A549 (cell line): ENCODE data around the gene THSD7A. TPM values are rescaled to one million over a fixed set of nuclear protein-coding genes. Genes with fewer than 3 reads are reported as not detected.

ENCODE experiments used
- ATAC-seq, 2 experiments: fragments of 200-7000 bp in 1 of 2; fragments of >200 bp in 1 of 2; cut with Nextera tagmentation in 1 of 2; cut with Tn5 transposase in 1 of 2; 3 replicates each; pipeline versions ENCODE4 v1.8.0 to v1.9.1; 2018 to 2020; ENCODE audit warnings: mild to moderate bottlenecking in 1 of 2, moderate library complexity in 1 of 2
- CTCF ChIA-PET: fragments of 300-600 bp; sonication (Branson Sonifier 250); formaldehyde crosslinking; extraction: SDS; loops from one replicate; lab custom pipeline; 2021; ENCODE audit warnings: antibody characterized with exemption, inconsistent platforms; lab: Yijun Ruan, JAX
- POLR2A ChIA-PET: fragments of 350-600 bp; formaldehyde crosslinking; extraction: SDS; loops from one replicate; lab custom pipeline; 2021; ENCODE audit warnings: antibody characterized with exemption, inconsistent platforms; lab: Yijun Ruan, JAX
- DNase-seq, 2 experiments: peaks; one replicate each; pipeline versions ENCODE4 v3.0.0 to v3.0.0-alpha.2; 2011 to 2016; ENCODE audit warnings: low read depth in 1 of 2, low spot score in 1 of 2
- FAIRE-seq: peaks from 2 replicates; lab custom pipeline; 2011; peaks lifted over from hg19 to GRCh38; lab: Jason Lieb, UNC
- H3K27ac ChIP-seq, 2 experiments: fragments of >200 bp; sonication (Bioruptor Twin); formaldehyde crosslinking; 3 replicates each; pipeline ENCODE4 v1.5.1; 2016 to 2017
- H3K4me1 ChIP-seq: fragments of >200 bp; sonication (Bioruptor Twin); formaldehyde crosslinking; 3 replicates; pipeline ENCODE4 v1.6.1; 2016
- H3K4me2 ChIP-seq: fragments of >200 bp; sonication (Bioruptor Twin); formaldehyde crosslinking; 3 replicates; pipeline ENCODE4 v1.6.1; 2016
- H3K4me3 ChIP-seq: fragments of >200 bp; sonication (Bioruptor Twin); formaldehyde crosslinking; 3 replicates; pipeline ENCODE4 v1.5.1; 2016
- H3K9me3 ChIP-seq: fragments of >200 bp; sonication (Bioruptor Twin); formaldehyde crosslinking; 3 replicates; pipeline ENCODE4 v1.6.1; 2016
- CBX2 ChIP-seq: fragments of 200-600 bp; sonication (generic); IDR thresholded peaks from 2 replicates; pipeline ENCODE4 v1.6.1; 2016; ENCODE audit warnings: low read depth, mild to moderate bottlenecking, borderline replicate concordance
- CBX8 ChIP-seq: fragments of 200-600 bp; sonication (generic); IDR thresholded peaks from 2 replicates; pipeline ENCODE4 v1.6.1; 2016
- CHD2 ChIP-seq: fragments of 150-350 bp; IDR thresholded peaks from 2 replicates; pipeline ENCODE4 v1.6.1; 2014; ENCODE audit warnings: low read length; ENCODE audit not compliant: partially characterized antibody
- FOSB ChIP-seq: fragments of 250-450 bp; sonication (Bioruptor Pico); IDR thresholded peaks from 2 replicates; pipeline ENCODE4 v1.5.0; 2020; ENCODE audit warnings: mild to moderate bottlenecking, moderate library complexity
- HEYL ChIP-seq: fragments of 250-450 bp; sonication (Bioruptor Pico); IDR thresholded peaks from 2 replicates; pipeline ENCODE4 v1.8.0; 2021; ENCODE audit warnings: mild to moderate bottlenecking, moderate library complexity
- HOXA7 ChIP-seq: fragments of 250-450 bp; sonication (Bioruptor Pico); IDR thresholded peaks from 2 replicates; pipeline ENCODE4 v1.5.0; 2020; ENCODE audit warnings: mild to moderate bottlenecking, moderate library complexity
- HOXB13 ChIP-seq: fragments of 250-450 bp; sonication (Bioruptor Pico); IDR thresholded peaks from 2 replicates; pipeline ENCODE4 v1.5.0; 2020; ENCODE audit warnings: low read depth, mild to moderate bottlenecking, moderate library complexity
- HOXB5 ChIP-seq: fragments of 250-450 bp; sonication (Bioruptor Pico); IDR thresholded peaks from 2 replicates; pipeline ENCODE4 v1.5.0; 2020; ENCODE audit warnings: mild to moderate bottlenecking, moderate library complexity
- KDM5A ChIP-seq: fragments of 200-600 bp; sonication (generic); IDR thresholded peaks from 2 replicates; pipeline ENCODE4 v1.6.1; 2016; ENCODE audit warnings: antibody characterized with exemption, mild to moderate bottlenecking
- MAFK ChIP-seq: fragments of 450-650 bp; IDR thresholded peaks from 2 replicates; pipeline ENCODE4 v1.6.1; 2014; ENCODE audit not compliant: partially characterized antibody
- NFE2L2 ChIP-seq: fragments of 150-350 bp; conservative IDR thresholded peaks from 2 replicates; pipeline ENCODE4 v1.6.1; 2014; ENCODE audit warnings: low read length
- NR3C1 ChIP-seq: fragments of >200 bp; sonication (Bioruptor Twin); formaldehyde crosslinking; IDR thresholded peaks from 3 replicates; pipeline ENCODE4 v1.6.1; 2017
- POLR2AphosphoS2 ChIP-seq: conservative IDR thresholded peaks from 2 replicates; pipeline ENCODE4 v1.6.1; 2012; ENCODE audit warnings: low read length, improper control_type of control experiment, inconsistent platforms
- RAD21 ChIP-seq, 2 experiments: fragments of >200 bp in 1 of 2; sonication (Bioruptor Twin) in 1 of 2; formaldehyde crosslinking in 1 of 2; IDR thresholded peaks in 1 of 2; conservative IDR thresholded peaks in 1 of 2; 2 replicates in 1 of 2; 3 replicates in 1 of 2; pipeline ENCODE4 v1.6.1; 2012 to 2018; ENCODE audit warnings: inconsistent platforms in 1 of 2
- RARB ChIP-seq: fragments of 250-450 bp; sonication (Bioruptor Pico); IDR thresholded peaks from 2 replicates; pipeline ENCODE4 v1.8.0; 2021; ENCODE audit warnings: mild to moderate bottlenecking, moderate library complexity
- SREBF2 ChIP-seq: fragments of 450-650 bp; IDR thresholded peaks from 2 replicates; pipeline ENCODE4 v1.6.1; 2014; ENCODE audit warnings: mild to moderate bottlenecking, moderate library complexity
- TP53 ChIP-seq: fragments of 250-450 bp; sonication (Bioruptor Pico); IDR thresholded peaks from 2 replicates; pipeline ENCODE4 v1.5.0; 2021; ENCODE audit warnings: mild to moderate bottlenecking, moderate library complexity
- ZFP36 ChIP-seq: fragments of 450-650 bp; IDR thresholded peaks from 2 replicates; pipeline ENCODE4 v1.6.1; 2014; ENCODE audit warnings: borderline replicate concordance; ENCODE audit not compliant: partially characterized antibody
- ZNF302 ChIP-seq: fragments of 250-450 bp; sonication (Bioruptor Pico); IDR thresholded peaks from 2 replicates; pipeline ENCODE4 v1.9.0; 2021; ENCODE audit warnings: inconsistent platforms, mild to moderate bottlenecking, moderate library complexity
- ZSCAN20 ChIP-seq: fragments of 250-450 bp; sonication (Bioruptor Pico); IDR thresholded peaks from 2 replicates; pipeline ENCODE4 v1.8.0; 2022; ENCODE audit warnings: mild to moderate bottlenecking, moderate library complexity
- WGBS: methylation state at CpG from one replicate; pipeline ENCODE4 v1.1.6; 2017; ENCODE audit errors: missing lambda C conversion rate; 5-methylcytosine and 5-hydroxymethylcytosine counted together
- polyA plus RNA-seq, 4 experiments: library from polyadenylated mRNA; depleted of rRNA in 3 of 4; stranded (reverse); fragments of >200 nt; fragmentation: RNase III in 1 of 4; extraction: RNeasy Plus Mini Kit Qiagen cat#74134 plus additional on column Dnase treatment in 1 of 4; gene quantifications; 2 replicates in 3 of 4; 3 replicates in 1 of 4; pipeline ENCODE4 v1.2.3, GENCODE V29; 2011 to 2017
- TF ChIP-seq, protein P1 (sequence below): fragments of >200 bp; sonication (Bioruptor Twin); formaldehyde crosslinking; IDR thresholded peaks from 3 replicates; pipeline ENCODE4 v1.5.1; 2016
- TF ChIP-seq, protein P2 (sequence below): fragments of 250-450 bp; sonication (Bioruptor Pico); IDR thresholded peaks from 2 replicates; pipeline ENCODE4 v1.5.0; 2020; ENCODE audit warnings: low read depth, mild to moderate bottlenecking, moderate library complexity
- TF ChIP-seq, protein P3 (sequence below): fragments of 150-350 bp; IDR thresholded peaks from 2 replicates; pipeline ENCODE4 v1.6.1; 2014; ENCODE audit warnings: low read depth, mild to moderate bottlenecking, low read length
- TF ChIP-seq, protein P4 (sequence below): fragments of 250-450 bp; sonication (Bioruptor Pico); IDR thresholded peaks from 2 replicates; pipeline ENCODE4 v1.5.0; 2021; ENCODE audit warnings: mild to moderate bottlenecking, moderate library complexity, borderline replicate concordance

THSD7A gene
- polyA plus RNA-seq, 2 of the 4 experiments (the other 2 are of a cell fraction), result 5.7 to 11.8 TPM

DNA sequence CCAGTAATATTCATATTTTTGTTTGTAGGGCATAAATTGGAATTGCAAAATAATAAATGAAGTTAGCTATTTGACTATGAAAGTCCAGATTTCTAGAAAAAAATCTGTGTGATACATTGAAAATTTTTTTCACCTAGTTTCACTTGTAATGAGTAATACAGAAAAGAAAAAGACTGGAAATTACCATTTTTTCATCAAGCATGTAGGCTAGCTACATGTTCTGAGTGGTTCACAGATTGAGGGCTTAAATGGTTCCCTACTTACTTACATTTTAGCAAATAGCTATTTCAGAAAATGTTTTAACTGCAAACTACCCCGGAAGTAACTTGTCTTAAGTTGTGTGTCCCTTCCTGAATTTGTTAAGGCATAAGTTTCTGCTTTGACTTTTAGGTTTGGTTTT is 462.3 kb downstream of the THSD7A start:
- H3K27ac ChIP-seq, result no peak overlapping the region
- FAIRE-seq, result no peak
- no peak for ATAC-seq
- POLR2A ChIA-PET, result no interaction called here
- CTCF ChIA-PET, result no interaction called here
- 64% methylated on average over 1 of the region's 1 CpG for WGBS
- no peak for DNase-seq
- H3K4me2 ChIP-seq, result no peak overlapping the region
- no peaks in the 10 kb centered on the region for H3K9me3 ChIP-seq
- no peak for TF ChIP-seq TP53 (CRISPR knock-in tag)
- TF ChIP-seq, all 56 proteins: peak for 0
- no peaks in the 10 kb centered on the region for H3K4me1 ChIP-seq
- no peak overlapping the region for H3K4me3 ChIP-seq

DNA sequence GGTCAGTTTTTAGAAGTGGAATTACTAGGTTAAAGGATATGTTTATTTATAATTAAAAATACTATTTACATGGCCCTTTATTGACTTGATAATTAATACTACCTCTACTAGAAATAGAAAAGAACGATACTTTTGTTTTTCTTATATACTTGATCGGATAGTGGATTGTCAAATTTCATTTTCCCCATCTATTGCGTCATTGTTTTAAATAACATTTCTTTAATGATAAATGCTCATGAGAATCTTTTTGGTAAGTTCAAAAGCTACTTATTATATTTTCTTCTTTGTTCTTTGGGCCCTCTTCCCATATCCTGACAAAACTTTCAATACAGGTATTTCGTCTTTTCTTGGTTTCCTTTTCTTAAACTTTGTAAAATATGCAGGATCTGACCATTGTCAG is 465.9 kb downstream of the THSD7A start:
- TF ChIP-seq CHD2, result no peak
- TF ChIP-seq, protein P1, sequence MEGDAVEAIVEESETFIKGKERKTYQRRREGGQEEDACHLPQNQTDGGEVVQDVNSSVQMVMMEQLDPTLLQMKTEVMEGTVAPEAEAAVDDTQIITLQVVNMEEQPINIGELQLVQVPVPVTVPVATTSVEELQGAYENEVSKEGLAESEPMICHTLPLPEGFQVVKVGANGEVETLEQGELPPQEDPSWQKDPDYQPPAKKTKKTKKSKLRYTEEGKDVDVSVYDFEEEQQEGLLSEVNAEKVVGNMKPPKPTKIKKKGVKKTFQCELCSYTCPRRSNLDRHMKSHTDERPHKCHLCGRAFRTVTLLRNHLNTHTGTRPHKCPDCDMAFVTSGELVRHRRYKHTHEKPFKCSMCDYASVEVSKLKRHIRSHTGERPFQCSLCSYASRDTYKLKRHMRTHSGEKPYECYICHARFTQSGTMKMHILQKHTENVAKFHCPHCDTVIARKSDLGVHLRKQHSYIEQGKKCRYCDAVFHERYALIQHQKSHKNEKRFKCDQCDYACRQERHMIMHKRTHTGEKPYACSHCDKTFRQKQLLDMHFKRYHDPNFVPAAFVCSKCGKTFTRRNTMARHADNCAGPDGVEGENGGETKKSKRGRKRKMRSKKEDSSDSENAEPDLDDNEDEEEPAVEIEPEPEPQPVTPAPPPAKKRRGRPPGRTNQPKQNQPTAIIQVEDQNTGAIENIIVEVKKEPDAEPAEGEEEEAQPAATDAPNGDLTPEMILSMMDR, result no peak
- TF ChIP-seq MAFK, result no peak
- TF ChIP-seq, protein P2, sequence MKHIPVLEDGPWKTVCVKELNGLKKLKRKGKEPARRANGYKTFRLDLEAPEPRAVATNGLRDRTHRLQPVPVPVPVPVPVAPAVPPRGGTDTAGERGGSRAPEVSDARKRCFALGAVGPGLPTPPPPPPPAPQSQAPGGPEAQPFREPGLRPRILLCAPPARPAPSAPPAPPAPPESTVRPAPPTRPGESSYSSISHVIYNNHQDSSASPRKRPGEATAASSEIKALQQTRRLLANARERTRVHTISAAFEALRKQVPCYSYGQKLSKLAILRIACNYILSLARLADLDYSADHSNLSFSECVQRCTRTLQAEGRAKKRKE, result no peak
- TF ChIP-seq HOXB13 (CRISPR knock-in tag), result no peak
- TF ChIP-seq CBX8, result no peak
- TF ChIP-seq POLR2AphosphoS2, result no peak
- TF ChIP-seq, protein P3, sequence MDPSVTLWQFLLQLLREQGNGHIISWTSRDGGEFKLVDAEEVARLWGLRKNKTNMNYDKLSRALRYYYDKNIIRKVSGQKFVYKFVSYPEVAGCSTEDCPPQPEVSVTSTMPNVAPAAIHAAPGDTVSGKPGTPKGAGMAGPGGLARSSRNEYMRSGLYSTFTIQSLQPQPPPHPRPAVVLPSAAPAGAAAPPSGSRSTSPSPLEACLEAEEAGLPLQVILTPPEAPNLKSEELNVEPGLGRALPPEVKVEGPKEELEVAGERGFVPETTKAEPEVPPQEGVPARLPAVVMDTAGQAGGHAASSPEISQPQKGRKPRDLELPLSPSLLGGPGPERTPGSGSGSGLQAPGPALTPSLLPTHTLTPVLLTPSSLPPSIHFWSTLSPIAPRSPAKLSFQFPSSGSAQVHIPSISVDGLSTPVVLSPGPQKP, result no peak
- TF ChIP-seq HOXB5 (CRISPR knock-in tag), result no peak
- no peak for TF ChIP-seq CBX2
- Histone ChIP-seq H3K4me3 (no peak overlapping the region), H3K4me2 (no peak overlapping the region), H3K27ac (no peak overlapping the region), H3K9me3 (no peaks in the 10 kb centered on the region), H3K4me1 (no peaks in the 10 kb centered on the region)
- no peak for FAIRE-seq
- ChIA-PET POLR2A (no interaction called here), CTCF (no interaction called here)
- no peak for ATAC-seq
- 56% methylated on average over 4 of the region's 4 CpGs for WGBS
- DNase-seq, result no peak

DNA sequence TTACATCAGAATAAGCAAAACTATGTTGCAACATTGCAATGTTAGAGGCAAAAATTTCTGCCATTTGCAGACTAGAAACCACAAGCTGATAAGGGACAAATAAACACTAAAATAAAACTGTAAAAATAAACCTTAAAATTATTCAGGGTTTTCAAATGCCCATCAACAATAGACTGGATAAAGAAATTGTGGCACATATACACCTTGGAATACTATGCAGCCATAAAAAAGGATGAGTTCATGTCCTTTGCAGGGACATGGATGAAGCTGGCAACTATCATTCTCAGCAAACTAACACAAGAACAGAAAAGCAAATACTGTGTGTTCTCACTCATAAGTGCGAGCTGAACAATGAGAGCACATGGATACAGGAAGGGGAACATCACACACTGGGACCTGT is 473.4 kb downstream of the THSD7A start:
- 24% methylated on average over 1 of the region's 1 CpG for WGBS
- no peak overlapping the region for H3K4me3 ChIP-seq
- ChIA-PET POLR2A (no interaction called here), CTCF (no interaction called here)
- ATAC-seq (no peak), DNase-seq (no peak), FAIRE-seq (no peak)
- TF ChIP-seq RAD21 (conservative IDR thresholded peaks at IDR 0.05 in 1 of 2, IDR thresholded peaks at IDR 0.05 in 1 of 2) (no peak), FOSB (no peak), HOXA7 (CRISPR knock-in tag) (no peak), ZFP36 (no peak), KDM5A (no peak), HEYL (no peak), SREBF2 (no peak), NR3C1 (no peak), TP53 (CRISPR knock-in tag) (no peak), HOXB5 (CRISPR knock-in tag) (no peak), RARB (CRISPR knock-in tag) (no peak), ZSCAN20 (no peak), CBX8 (no peak), NFE2L2 (no peak), ZNF302 (no peak)
- TF ChIP-seq, protein P4, sequence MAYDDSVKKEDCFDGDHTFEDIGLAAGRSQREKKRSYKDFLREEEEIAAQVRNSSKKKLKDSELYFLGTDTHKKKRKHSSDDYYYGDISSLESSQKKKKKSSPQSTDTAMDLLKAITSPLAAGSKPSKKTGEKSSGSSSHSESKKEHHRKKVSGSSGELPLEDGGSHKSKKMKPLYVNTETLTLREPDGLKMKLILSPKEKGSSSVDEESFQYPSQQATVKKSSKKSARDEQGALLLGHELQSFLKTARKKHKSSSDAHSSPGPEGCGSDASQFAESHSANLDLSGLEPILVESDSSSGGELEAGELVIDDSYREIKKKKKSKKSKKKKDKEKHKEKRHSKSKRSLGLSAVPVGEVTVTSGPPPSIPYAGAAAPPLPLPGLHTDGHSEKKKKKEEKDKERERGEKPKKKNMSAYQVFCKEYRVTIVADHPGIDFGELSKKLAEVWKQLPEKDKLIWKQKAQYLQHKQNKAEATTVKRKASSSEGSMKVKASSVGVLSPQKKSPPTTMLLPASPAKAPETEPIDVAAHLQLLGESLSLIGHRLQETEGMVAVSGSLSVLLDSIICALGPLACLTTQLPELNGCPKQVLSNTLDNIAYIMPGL (CRISPR knock-in tag), result no peak
- no peak overlapping the region for H3K4me2 ChIP-seq
- no peaks in the 10 kb centered on the region for H3K4me1 ChIP-seq
- no peaks in the 10 kb centered on the region for H3K9me3 ChIP-seq
- H3K27ac ChIP-seq, result no peak overlapping the region
